T-cell (primary cell): ENCODE data around the gene PAX5. TPM values are rescaled to one million over a fixed set of nuclear protein-coding genes. Genes with fewer than 3 reads are reported as not detected.

Experiments used
- ATAC-seq, 4 experiments: fragments of 200-7000 bp in 3 of 4; fragments of 150-1000 bp in 1 of 4; cut with Tn5 transposase; replicated peaks in 1 of 4; 1 replicate in 3 of 4; 2 replicates in 1 of 4; pipeline ENCODE4 v1.10.0; 2021; ENCODE audit warnings: moderate library complexity in 3 of 4, mild to moderate bottlenecking in 2 of 4, moderate number of reproducible peaks in 1 of 4
- CTCF ChIA-PET, 2 donors: fragments of 300-600 bp; sonication (Branson Sonifier 250); formaldehyde crosslinking; loops; one replicate each; lab custom pipeline; 2022; ENCODE audit warnings: antibody characterized with exemption in 2 of 2; lab: Charles Lee
- POLR2A ChIA-PET, 2 donors: fragments of 300-600 bp; sonication (Branson Sonifier 250); formaldehyde crosslinking; loops; one replicate each; lab custom pipeline; 2022; ENCODE audit warnings: antibody characterized with exemption in 2 of 2; lab: Charles Lee
- DNase-seq, 35 experiments: peaks; one replicate each; pipeline versions ENCODE4 v3.0.0 to v3.0.0-alpha.2; 2013 to 2023
- H3K27ac ChIP-seq: one replicate; pipeline ENCODE4 v1.5.1; 2013; ENCODE audit warnings: low read length
- H3K27me3 ChIP-seq, 2 experiments: replicated peaks in 1 of 2; 1 replicate in 1 of 2; 2 replicates in 1 of 2; pipeline versions ENCODE4 v1.6.1 to v1.7.0; 2013; ENCODE audit warnings: low read length in 1 of 2, mixed read lengths in 1 of 2; ENCODE audit not compliant: control insufficient read depth in 2 of 2, insufficient read depth in 2 of 2; ENCODE audit errors: extremely low read depth in 1 of 2
- H3K36me3 ChIP-seq, 2 donors: 1 replicate in 1 of 2; 2 replicates in 1 of 2; pipeline versions ENCODE4 v1.6.1 to v1.7.0; 2013; ENCODE audit warnings: low read length in 1 of 2; ENCODE audit not compliant: control insufficient read depth in 2 of 2, insufficient read depth in 1 of 2; ENCODE audit errors: extremely low read depth in 1 of 2
- H3K4me1 ChIP-seq, 2 experiments: 1 replicate in 1 of 2; 2 replicates in 1 of 2; pipeline versions ENCODE4 v1.6.1 to v1.7.0; 2013; ENCODE audit warnings: low read length in 2 of 2, mixed read lengths in 1 of 2; ENCODE audit not compliant: insufficient read depth in 2 of 2, control insufficient read depth in 1 of 2; ENCODE audit errors: extremely low read depth in 1 of 2
- H3K4me3 ChIP-seq, 2 donors: 1 replicate in 1 of 2; 2 replicates in 1 of 2; pipeline versions ENCODE4 v1.5.1 to v1.7.0; 2013; ENCODE audit warnings: mild to moderate bottlenecking in 2 of 2, low read length in 1 of 2, moderate library complexity in 1 of 2; ENCODE audit not compliant: control insufficient read depth in 1 of 2; ENCODE audit errors: extremely low read depth in 1 of 2
- H3K9me3 ChIP-seq: 2 replicates; pipeline ENCODE4 v1.7.0; 2013
- H3K27ac Mint-ChIP-seq, 2 donors: one replicate each; pipeline ENCODE4 v1.8.0; 2020 to 2021; ENCODE audit warnings: mild to moderate bottlenecking in 2 of 2, mixed read lengths in 2 of 2
- H3K27me3 Mint-ChIP-seq, 2 donors: one replicate each; pipeline ENCODE4 v1.8.0; 2021 to 2022; ENCODE audit warnings: mixed read lengths in 2 of 2
- H3K36me3 Mint-ChIP-seq: one replicate; pipeline ENCODE4 v1.8.0; 2021; ENCODE audit warnings: mixed read lengths
- H3K4me1 Mint-ChIP-seq, 3 donors: one replicate each; pipeline ENCODE4 v1.8.0; 2020 to 2022; ENCODE audit warnings: mixed read lengths in 3 of 3, mild to moderate bottlenecking in 1 of 3
- H3K4me3 Mint-ChIP-seq, 3 donors: one replicate each; pipeline ENCODE4 v1.8.0; 2020 to 2022; ENCODE audit warnings: mild to moderate bottlenecking in 3 of 3, mixed read lengths in 3 of 3, moderate library complexity in 3 of 3
- H3K9me3 Mint-ChIP-seq, 3 donors: one replicate each; pipeline ENCODE4 v1.8.0; 2020 to 2022; ENCODE audit warnings: mixed read lengths in 3 of 3
- WGBS: methylation state at CpG from one replicate; pipeline ENCODE4 v1.1.5; 2013; ENCODE audit warnings: missing lambda C conversion rate; ENCODE audit not compliant: insufficient coverage; 5-methylcytosine and 5-hydroxymethylcytosine counted together
- total RNA-seq, 35 experiments: library from RNA in 6 of 35; stranded (reverse) in 6 of 35; fragments of 120-200 nt in 1 of 35; gene quantifications; one replicate each; pipeline versions ENCODE4 v1.2.1 to v1.2.4 and lab custom pipeline; 2013 to 2026

The PAX5 gene
- total RNA-seq, 5 donors from 2014 or later (not counting 1 experiment from before 2014, with no cell fraction given) = 1.7 to 12.4 (median 4.4) TPM

- Histone ChIP-seq H3K4me1 (no peaks in the 10 kb centered on the region), H3K4me3 (no peak overlapping the region), H3K27ac (no peak overlapping the region), H3K27me3 (peaks cover 0 to 27% of the 10 kb centered on the region in 2 experiments), H3K9me3 (no peaks in the 10 kb centered on the region), H3K36me3 (no peaks in the 10 kb centered on the region)
- ATAC-seq (no peak), DNase-seq (no peak)
- no peaks in the 10 kb centered on the region for H3K36me3 Mint-ChIP-seq
- no peaks in the 10 kb centered on the region for H3K4me1 Mint-ChIP-seq
- H3K4me3 Mint-ChIP-seq = no peak overlapping the region
- no peak overlapping the region for H3K27ac Mint-ChIP-seq
- H3K9me3 Mint-ChIP-seq = no peaks in the 10 kb centered on the region
- WGBS = 82% methylated on average over 9 of the region's 9 CpGs
- ChIA-PET POLR2A (no interaction called here), CTCF (no interaction called here)
- peaks cover 0 to 3% of the 10 kb centered on the region in 2 donors for H3K27me3 Mint-ChIP-seq
Measured at GRCh38 chr9:36849943-36850342, 184.1 kb downstream of the PAX5 start.

- no peak overlapping the region for H3K27ac ChIP-seq
Measured at GRCh38 chr9:36848946-36849345, 185.1 kb downstream of the PAX5 start.

GRCh38 chr9:36847781-36848673, 186.0 kb downstream of the PAX5 start:
- POLR2A ChIA-PET = no interaction called here
- WGBS = 69% methylated on average over 13 of the region's 22 CpGs
- no peak for ATAC-seq
- no peak overlapping the region for H3K27ac ChIP-seq
- H3K36me3 ChIP-seq = no peaks in the 10 kb centered on the region
- H3K27me3 ChIP-seq = peaks cover 0 to 28% of the 10 kb centered on the region in 2 experiments
- H3K4me3 ChIP-seq = no peak overlapping the region
- Mint-ChIP-seq H3K36me3 (no peaks in the 10 kb centered on the region), H3K4me1 (no peaks in the 10 kb centered on the region), H3K27ac (no peak overlapping the region), H3K27me3 (peaks cover 0 to 7% of the 10 kb centered on the region in 2 donors), H3K4me3 (no peak overlapping the region), H3K9me3 (no peaks in the 10 kb centered on the region)
- H3K9me3 ChIP-seq = no peaks in the 10 kb centered on the region
- H3K4me1 ChIP-seq = no peaks in the 10 kb centered on the region
- DNase-seq = no peak
- CTCF ChIA-PET = no interaction called here

More at GRCh38 chr9:36848946-36849345, 185.1 kb downstream of the PAX5 start:
- DNase-seq (no peak), ATAC-seq (no peak)
- no CpG with 5 or more reads among the region's 5 CpGs for WGBS
- H3K9me3 ChIP-seq = no peaks in the 10 kb centered on the region
- Mint-ChIP-seq H3K9me3 (no peaks in the 10 kb centered on the region), H3K27ac (no peak overlapping the region), H3K27me3 (peaks cover 0 to 7% of the 10 kb centered on the region in 2 donors), H3K36me3 (no peaks in the 10 kb centered on the region), H3K4me3 (no peak overlapping the region), H3K4me1 (no peaks in the 10 kb centered on the region)
- CTCF ChIA-PET = no interaction called here
- no peaks in the 10 kb centered on the region for H3K36me3 ChIP-seq
- H3K27me3 ChIP-seq = peaks cover 0 to 28% of the 10 kb centered on the region in 2 experiments
- no peak overlapping the region for H3K4me3 ChIP-seq
- H3K4me1 ChIP-seq = no peaks in the 10 kb centered on the region
- POLR2A ChIA-PET = no interaction called here

DNA sequence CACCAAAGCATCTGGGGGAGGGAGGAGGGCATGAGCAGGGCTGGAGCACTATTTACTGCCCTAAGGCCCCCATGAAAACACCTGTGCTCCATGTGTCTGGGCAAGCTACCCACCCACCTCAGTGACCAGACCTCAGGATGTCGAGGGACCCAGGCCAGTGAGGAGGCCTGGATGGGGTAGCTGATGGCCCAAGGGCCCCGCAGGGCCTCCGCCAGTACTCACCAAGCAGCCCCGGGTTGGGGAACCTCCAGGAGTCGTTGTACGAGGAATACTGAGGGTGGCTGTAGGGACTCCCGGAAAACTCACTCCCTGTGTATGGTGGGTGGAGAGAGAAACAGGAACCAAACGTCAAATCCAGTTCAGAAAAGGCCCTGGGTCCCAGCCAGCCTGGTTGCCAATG, 187.4 kb downstream of the PAX5 start:
- POLR2A ChIA-PET = no interaction called here
- DNase-seq (no peak), ATAC-seq (no peak)
- no peaks in the 10 kb centered on the region for H3K36me3 Mint-ChIP-seq
- 88% methylated on average over 7 of the region's 8 CpGs for WGBS
- CTCF ChIA-PET = no interaction called here
- no peak overlapping the region for H3K27ac Mint-ChIP-seq
- peaks cover 0 to 39% of the 10 kb centered on the region in 2 experiments for H3K27me3 ChIP-seq
- H3K27me3 Mint-ChIP-seq = peaks cover 0 to 7% of the 10 kb centered on the region in 2 donors
- H3K9me3 Mint-ChIP-seq = no peaks in the 10 kb centered on the region
- H3K4me3 Mint-ChIP-seq = no peak overlapping the region
- no peak overlapping the region for H3K4me3 ChIP-seq
- no peak overlapping the region for H3K27ac ChIP-seq
- no peaks in the 10 kb centered on the region for H3K4me1 ChIP-seq
- H3K4me1 Mint-ChIP-seq = no peaks in the 10 kb centered on the region
- no peaks in the 10 kb centered on the region for H3K36me3 ChIP-seq
- H3K9me3 ChIP-seq = no peaks in the 10 kb centered on the region

- Histone ChIP-seq H3K9me3 (no peaks in the 10 kb centered on the region), H3K4me3 (no peak overlapping the region), H3K4me1 (no peaks in the 10 kb centered on the region), H3K27ac (no peak overlapping the region), H3K36me3 (no peaks in the 10 kb centered on the region), H3K27me3 (peaks cover 0 to 41% of the 10 kb centered on the region in 2 experiments)
- Mint-ChIP-seq H3K4me1 (no peaks in the 10 kb centered on the region), H3K27ac (no peak overlapping the region), H3K36me3 (no peaks in the 10 kb centered on the region), H3K27me3 (peaks cover 0 to 7% of the 10 kb centered on the region in 2 donors), H3K9me3 (no peaks in the 10 kb centered on the region), H3K4me3 (no peak overlapping the region)
- ATAC-seq (no peak), DNase-seq (no peak)
- CTCF ChIA-PET = no interaction called here
- 100% methylated on average over 2 of the region's 2 CpGs for WGBS
- POLR2A ChIA-PET = no interaction called here
Measured at GRCh38 chr9:36845844-36846243, 188.2 kb downstream of the PAX5 start.

DNA sequence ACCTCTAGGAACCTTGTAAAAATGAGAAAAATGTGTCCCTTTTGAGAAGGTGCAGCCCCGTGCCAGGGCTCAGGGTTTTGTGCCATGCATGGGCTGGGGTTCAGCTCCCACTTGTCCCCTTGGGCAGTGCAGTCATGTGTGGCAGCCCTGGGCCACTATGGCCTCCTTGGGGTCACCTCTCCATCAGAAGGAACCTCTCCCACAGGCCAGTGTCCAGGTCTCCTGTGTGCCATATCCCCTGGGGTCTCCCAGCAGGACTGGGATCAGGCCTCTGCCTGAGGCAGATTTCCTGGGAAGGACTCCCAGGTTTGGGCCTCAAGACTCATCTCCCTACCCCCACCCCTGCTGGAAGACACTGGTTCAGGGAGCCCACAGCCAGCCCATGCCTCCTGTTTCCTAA, 189.1 kb downstream of the PAX5 start:
- Histone ChIP-seq H3K27me3 (peaks cover 0 to 48% of the 10 kb centered on the region in 2 experiments), H3K4me1 (no peaks in the 10 kb centered on the region), H3K36me3 (no peaks in the 10 kb centered on the region), H3K9me3 (no peaks in the 10 kb centered on the region), H3K27ac (no peak overlapping the region), H3K4me3 (no peak overlapping the region)
- Mint-ChIP-seq H3K27me3 (peaks cover 0 to 7% of the 10 kb centered on the region in 2 donors), H3K27ac (no peak overlapping the region), H3K4me1 (no peaks in the 10 kb centered on the region), H3K4me3 (no peak overlapping the region), H3K9me3 (no peaks in the 10 kb centered on the region), H3K36me3 (no peaks in the 10 kb centered on the region)
- ChIA-PET CTCF (no interaction called here), POLR2A (no interaction called here)
- DNase-seq (no peak), ATAC-seq (no peak)
- WGBS = 63% methylated on average over 1 of the region's 1 CpG
